RWPE2 (cell line): ENCODE results near the gene EDARADD.
"Not testable (repeated sequence)": the region's sequence is repeated elsewhere in the genome, so short reads cannot be mapped to it uniquely, and the experiment has no call there.

ENCODE experiments used
- ATAC-seq: fragments of 200-7000 bp; cut with Tn5 transposase; 3 replicates; pipeline ENCODE4 v1.9.1; 2021; ENCODE audit warnings: low read depth
- DNase-seq: peaks from one replicate; pipeline ENCODE4 v3.0.0-alpha.2; 2020; ENCODE audit warnings: low spot score
- H3K27ac ChIP-seq: fragments of 450-650 bp; 2 replicates; pipeline ENCODE4 v1.5.1; 2017; ENCODE audit warnings: mild to moderate bottlenecking; ENCODE audit not compliant: poor library complexity, severe bottlenecking
- H3K27me3 ChIP-seq: fragments of 250-450 bp; sonication (Bioruptor Pico); 2 replicates; pipeline ENCODE4 v1.5.1; 2021; ENCODE audit warnings: mild to moderate bottlenecking, moderate library complexity; ENCODE audit not compliant: insufficient read depth, poor library complexity, severe bottlenecking
- H3K36me3 ChIP-seq: fragments of 250-450 bp; sonication (Bioruptor Pico); 2 replicates; pipeline ENCODE4 v1.5.1; 2020; ENCODE audit warnings: low read depth, mild to moderate bottlenecking, moderate library complexity
- H3K4me1 ChIP-seq: fragments of 250-450 bp; sonication (Bioruptor Pico); 2 replicates; pipeline ENCODE4 v1.5.1; 2021; ENCODE audit warnings: mild to moderate bottlenecking, moderate library complexity; ENCODE audit not compliant: insufficient read depth, poor library complexity, severe bottlenecking
- H3K4me3 ChIP-seq: fragments of 250-450 bp; sonication (Bioruptor Pico); 2 replicates; pipeline ENCODE4 v1.5.1; 2021; ENCODE audit warnings: mild to moderate bottlenecking, moderate library complexity; ENCODE audit not compliant: severe bottlenecking
- H3K9me3 ChIP-seq: fragments of 250-450 bp; sonication (Bioruptor Pico); 2 replicates; pipeline ENCODE4 v1.5.1; 2021; ENCODE audit warnings: mild to moderate bottlenecking, moderate library complexity; ENCODE audit not compliant: severe bottlenecking
- TF ChIP-seq, protein P1 (sequence below): fragments of 450-650 bp; IDR thresholded peaks from one replicate; pipeline ENCODE4 v1.5.1; 2017; ENCODE audit warnings: mild to moderate bottlenecking, moderate library complexity; ENCODE audit not compliant: poor library complexity, severe bottlenecking

EDARADD gene

DNA sequence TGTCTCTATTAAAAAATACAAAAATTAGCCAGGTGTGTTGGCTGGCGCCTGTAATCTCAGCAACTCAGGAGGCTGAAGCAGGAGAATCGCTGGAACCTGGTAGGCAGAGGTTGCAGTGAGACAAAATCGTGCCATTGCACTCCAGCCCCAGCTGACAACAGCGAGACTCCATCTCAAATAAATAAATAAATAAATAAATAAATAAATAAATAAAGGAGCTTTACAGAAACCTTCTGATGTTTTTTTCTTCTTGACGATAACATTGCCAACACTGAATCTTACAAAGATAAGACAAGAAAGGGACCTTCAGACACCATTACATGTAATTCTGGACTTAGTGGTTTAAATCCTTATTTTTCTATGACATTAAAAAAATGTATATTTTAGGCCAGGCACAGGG, 81.9 kb downstream of the EDARADD start:
- ATAC-seq (no peak), DNase-seq (no peak)
- no peaks in the 10 kb centered on the region for H3K27me3 ChIP-seq
- no peaks in the 10 kb centered on the region for H3K4me1 ChIP-seq
- TF ChIP-seq, protein P1, sequence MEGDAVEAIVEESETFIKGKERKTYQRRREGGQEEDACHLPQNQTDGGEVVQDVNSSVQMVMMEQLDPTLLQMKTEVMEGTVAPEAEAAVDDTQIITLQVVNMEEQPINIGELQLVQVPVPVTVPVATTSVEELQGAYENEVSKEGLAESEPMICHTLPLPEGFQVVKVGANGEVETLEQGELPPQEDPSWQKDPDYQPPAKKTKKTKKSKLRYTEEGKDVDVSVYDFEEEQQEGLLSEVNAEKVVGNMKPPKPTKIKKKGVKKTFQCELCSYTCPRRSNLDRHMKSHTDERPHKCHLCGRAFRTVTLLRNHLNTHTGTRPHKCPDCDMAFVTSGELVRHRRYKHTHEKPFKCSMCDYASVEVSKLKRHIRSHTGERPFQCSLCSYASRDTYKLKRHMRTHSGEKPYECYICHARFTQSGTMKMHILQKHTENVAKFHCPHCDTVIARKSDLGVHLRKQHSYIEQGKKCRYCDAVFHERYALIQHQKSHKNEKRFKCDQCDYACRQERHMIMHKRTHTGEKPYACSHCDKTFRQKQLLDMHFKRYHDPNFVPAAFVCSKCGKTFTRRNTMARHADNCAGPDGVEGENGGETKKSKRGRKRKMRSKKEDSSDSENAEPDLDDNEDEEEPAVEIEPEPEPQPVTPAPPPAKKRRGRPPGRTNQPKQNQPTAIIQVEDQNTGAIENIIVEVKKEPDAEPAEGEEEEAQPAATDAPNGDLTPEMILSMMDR = no peak
- H3K27ac ChIP-seq = no peak overlapping the region
- H3K36me3 ChIP-seq = no peaks in the 10 kb centered on the region
- no peaks in the 10 kb centered on the region for H3K9me3 ChIP-seq
- H3K4me3 ChIP-seq = no peak overlapping the region

DNA sequence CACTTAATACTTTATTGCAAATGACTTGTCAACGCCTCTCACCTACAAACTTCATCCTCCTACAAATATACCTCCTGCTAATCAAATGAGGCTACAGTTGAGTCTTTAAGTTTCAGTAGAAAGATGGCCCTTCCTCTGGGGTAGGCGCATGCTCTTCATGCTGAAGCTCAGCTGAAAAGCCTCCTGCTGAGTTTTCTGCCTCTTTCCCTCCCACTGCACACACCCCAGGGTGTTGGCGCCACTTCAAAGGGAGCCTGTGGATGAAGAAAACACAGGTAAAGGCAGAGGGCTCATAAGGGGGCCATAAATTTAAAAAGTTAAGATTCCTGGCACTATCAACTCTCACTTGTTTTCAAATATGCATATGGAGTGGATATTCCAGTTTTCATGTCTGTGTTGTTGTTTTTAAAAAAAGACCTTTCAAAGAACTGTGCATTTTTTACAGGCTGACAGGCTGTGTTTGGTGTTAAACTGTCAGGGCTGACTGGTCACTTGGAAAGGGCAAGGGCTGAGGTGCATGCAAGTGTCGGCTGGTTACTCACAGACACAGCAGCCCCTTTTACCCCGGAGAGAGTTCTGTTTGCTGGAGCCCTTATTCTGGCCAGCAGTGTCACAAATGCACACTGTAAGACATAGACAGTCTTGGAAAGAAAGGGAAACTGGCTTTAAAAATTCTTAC, 86.8 kb downstream of the EDARADD start:
- DNase-seq (no peak), ATAC-seq (no peak)
- H3K9me3 ChIP-seq = no peaks in the 10 kb centered on the region
- no peak overlapping the region for H3K27ac ChIP-seq
- no peaks in the 10 kb centered on the region for H3K27me3 ChIP-seq
- no peaks in the 10 kb centered on the region for H3K36me3 ChIP-seq
- TF ChIP-seq, protein P1 = no peak
- H3K4me1 ChIP-seq = no peaks in the 10 kb centered on the region
- no peak overlapping the region for H3K4me3 ChIP-seq

DNA sequence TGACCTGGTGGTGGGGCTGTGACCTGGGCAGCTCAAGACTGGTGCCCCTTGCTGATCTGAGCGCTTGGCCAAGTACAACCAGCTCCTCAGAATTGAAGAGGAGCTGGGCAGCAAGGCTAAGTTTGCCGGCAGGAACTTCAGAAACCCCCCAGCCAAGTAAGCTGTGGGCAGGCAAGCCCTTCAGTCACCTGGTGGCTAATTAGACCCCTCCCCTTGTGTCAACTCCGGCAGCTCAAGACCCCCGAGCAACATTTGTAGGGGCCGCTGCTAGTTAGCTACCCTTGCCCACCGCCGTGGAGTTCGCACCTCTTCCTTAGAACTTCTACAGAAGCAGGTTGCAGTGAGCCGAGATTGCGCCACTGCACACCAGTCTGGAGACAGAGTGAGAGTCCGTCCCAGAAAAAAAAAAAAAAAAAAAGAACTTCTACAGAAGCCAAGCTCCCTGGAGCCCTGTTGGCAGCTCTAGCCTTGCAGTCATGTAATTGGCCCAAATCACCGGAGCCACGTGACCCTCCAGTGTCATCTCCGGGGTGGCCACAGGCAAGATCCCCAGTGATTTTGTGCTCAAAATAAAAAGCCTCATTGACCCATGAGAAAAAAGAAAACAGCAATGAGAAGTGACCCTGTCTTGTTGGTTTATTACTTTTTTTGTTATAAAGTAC, 90.4 kb downstream of the EDARADD start:
- DNase-seq (no peak), ATAC-seq (no peak)
- H3K27ac ChIP-seq = no peak overlapping the region
- no peaks in the 10 kb centered on the region for H3K4me1 ChIP-seq
- H3K36me3 ChIP-seq = no peaks in the 10 kb centered on the region
- H3K4me3 ChIP-seq = no peak overlapping the region
- no peaks in the 10 kb centered on the region for H3K27me3 ChIP-seq
- no peaks in the 10 kb centered on the region for H3K9me3 ChIP-seq
- TF ChIP-seq, protein P1 = no peak

DNA sequence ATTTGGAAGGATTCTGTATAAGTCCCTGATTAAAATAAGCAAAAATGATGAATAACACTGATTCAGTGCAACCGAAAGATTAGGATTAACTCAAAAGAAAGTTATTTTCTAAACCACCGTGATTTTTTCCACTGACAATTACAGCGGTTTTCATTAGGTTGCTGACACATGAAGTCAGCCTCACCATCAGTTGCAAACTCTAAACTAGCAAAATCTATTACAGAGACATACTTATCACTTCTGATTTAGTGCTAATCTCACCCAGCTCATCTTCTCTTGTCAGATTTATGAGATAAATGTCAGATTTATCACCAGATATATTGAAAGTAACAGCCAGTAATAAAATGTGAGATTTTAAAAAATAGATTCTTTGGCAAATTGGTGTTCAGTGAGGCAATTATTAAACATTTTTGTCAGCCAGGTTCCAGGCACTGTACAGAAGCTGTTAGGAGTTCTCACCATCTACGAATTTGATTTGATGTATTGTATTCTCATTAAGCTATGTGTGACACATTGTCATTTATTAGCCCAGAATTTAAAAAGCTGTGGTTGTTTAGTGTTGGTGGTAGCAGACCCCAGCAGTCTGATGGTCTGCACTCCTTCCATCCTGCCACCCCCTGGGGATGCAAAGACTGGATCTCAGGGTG, 92.4 kb downstream of the EDARADD start:
- DNase-seq (no peak), ATAC-seq (no peak)
- Histone ChIP-seq H3K36me3 (no peaks in the 10 kb centered on the region), H3K4me3 (no peak overlapping the region), H3K9me3 (no peaks in the 10 kb centered on the region), H3K27ac (no peak overlapping the region), H3K4me1 (no peaks in the 10 kb centered on the region), H3K27me3 (no peaks in the 10 kb centered on the region)
- TF ChIP-seq, protein P1 = no peak

DNA sequence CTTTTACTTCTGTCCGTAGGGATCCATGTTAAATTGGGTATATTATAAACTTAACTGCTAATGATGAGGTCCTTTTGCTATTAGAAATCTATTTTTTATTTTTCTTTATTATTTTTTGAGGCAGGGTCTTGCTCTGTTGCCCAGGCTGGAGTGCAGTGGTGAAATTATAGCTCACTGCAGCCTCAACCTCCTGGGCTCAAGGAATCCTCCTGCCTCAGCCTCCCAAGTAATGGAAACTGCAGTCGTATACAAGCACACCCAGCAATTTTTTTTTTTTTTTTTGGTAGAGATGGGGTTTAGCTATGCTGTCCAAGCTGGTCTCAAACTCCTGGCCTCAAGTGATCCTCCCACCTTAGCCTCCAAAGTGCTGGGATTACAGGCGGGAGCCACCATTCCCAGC, 95.1 kb downstream of the EDARADD start:
- DNase-seq, H3K36me3 ChIP-seq, H3K4me1 ChIP-seq, H3K27me3 ChIP-seq, H3K4me3 ChIP-seq, H3K27ac ChIP-seq, ATAC-seq, H3K9me3 ChIP-seq: not testable (repeated sequence)
